C4-2B (cell line): ENCODE measurements around the gene ATP8B1.

ENCODE experiments used
- CTCF ChIP-seq: fragments of 450-650 bp; conservative IDR thresholded peaks from 2 replicates; pipeline ENCODE4 v1.5.1; 2017; ENCODE audit warnings: mild to moderate bottlenecking
- ZFX ChIP-seq: fragments of 450-650 bp; IDR thresholded peaks from 2 replicates; pipeline ENCODE4 v1.6.1; 2017

- TF ChIP-seq CTCF (no peak), ZFX (no peak)
Measured at GRCh38 chr18:57753063-57753462, 50.1 kb downstream of the ATP8B1 start.
